HL-60 (cell line): Measurements from ENCODE around the gene BMP6.

Experiments
- DNase-seq, 2 experiments: peaks; one replicate each; pipeline ENCODE4 v3.0.0-alpha.2; 2010 to 2020; ENCODE audit warnings: low read depth in 1 of 2, low spot score in 1 of 2
- H3K27ac ChIP-seq: fragments of 250-450 bp; sonication (Bioruptor Pico); replicated peaks from 2 replicates; pipeline ENCODE4 v1.5.1; 2020; ENCODE audit warnings: mild to moderate bottlenecking, moderate library complexity
- H3K27me3 ChIP-seq: fragments of 250-450 bp; sonication (Bioruptor Pico); 2 replicates; pipeline ENCODE4 v1.5.1; 2021; ENCODE audit warnings: mild to moderate bottlenecking, moderate library complexity; ENCODE audit not compliant: insufficient read depth, poor library complexity, severe bottlenecking
- H3K4me3 ChIP-seq: replicated peaks from 2 replicates; pipeline ENCODE4 v1.5.1; 2011; ENCODE audit warnings: mild to moderate bottlenecking, control low read depth, low read length; ENCODE audit not compliant: insufficient read depth
- CTCF ChIP-seq: IDR thresholded peaks from one replicate; pipeline ENCODE4 v1.5.1; 2011; ENCODE audit warnings: low read length, control low read depth, inconsistent platforms; ENCODE audit not compliant: insufficient read depth
- GABPA ChIP-seq: IDR thresholded peaks from 2 replicates; pipeline ENCODE4 v1.6.1; 2012; ENCODE audit warnings: low read depth
- POLR2AphosphoS5 ChIP-seq: IDR thresholded peaks from 2 replicates; pipeline ENCODE4 v1.6.1; 2012; ENCODE audit warnings: low read depth
- REST ChIP-seq: IDR thresholded peaks from 2 replicates; pipeline ENCODE4 v1.6.1; 2012; ENCODE audit warnings: low read depth; ENCODE audit not compliant: insufficient replicate concordance
- SPI1 ChIP-seq: IDR thresholded peaks from 2 replicates; pipeline ENCODE4 v1.6.1; 2012; ENCODE audit warnings: low read depth, mild to moderate bottlenecking, borderline replicate concordance

BMP6 gene

GRCh38 chr6:7777074-7777473 is 51.2 kb downstream of the BMP6 start:
- TF ChIP-seq SPI1 (no peak), POLR2AphosphoS5 (no peak), REST (no peak), CTCF (no peak)
- no peak for DNase-seq
- H3K27ac ChIP-seq: no peak overlapping the region
- H3K4me3 ChIP-seq: no peak overlapping the region
- H3K27me3 ChIP-seq: peaks cover 2% of the 10 kb centered on the region

- H3K27me3 ChIP-seq: peaks cover 6% of the 10 kb centered on the region
- DNase-seq: no peak
- no peak overlapping the region for H3K4me3 ChIP-seq
- TF ChIP-seq SPI1: no peak
- TF ChIP-seq REST: no peak
- TF ChIP-seq POLR2AphosphoS5: no peak
- no peak for TF ChIP-seq CTCF
- TF ChIP-seq GABPA: no peak
- H3K27ac ChIP-seq: no peak overlapping the region
These were observed 55.3 kb downstream of the BMP6 start for GRCh38 chr6:7781240-7781639.

- Histone ChIP-seq H3K27ac (no peak overlapping the region), H3K27me3 (peaks cover 6% of the 10 kb centered on the region), H3K4me3 (no peak overlapping the region)
- DNase-seq: no peak
- no peak for TF ChIP-seq SPI1
- no peak for TF ChIP-seq REST
- no peak for TF ChIP-seq POLR2AphosphoS5
- TF ChIP-seq GABPA: no peak
- TF ChIP-seq CTCF: no peak
These were observed 58.3 kb downstream of the BMP6 start for GRCh38 chr6:7784248-7784647.
